ENCODE data around the gene NOXA1.

NOXA1 gene

DNA sequence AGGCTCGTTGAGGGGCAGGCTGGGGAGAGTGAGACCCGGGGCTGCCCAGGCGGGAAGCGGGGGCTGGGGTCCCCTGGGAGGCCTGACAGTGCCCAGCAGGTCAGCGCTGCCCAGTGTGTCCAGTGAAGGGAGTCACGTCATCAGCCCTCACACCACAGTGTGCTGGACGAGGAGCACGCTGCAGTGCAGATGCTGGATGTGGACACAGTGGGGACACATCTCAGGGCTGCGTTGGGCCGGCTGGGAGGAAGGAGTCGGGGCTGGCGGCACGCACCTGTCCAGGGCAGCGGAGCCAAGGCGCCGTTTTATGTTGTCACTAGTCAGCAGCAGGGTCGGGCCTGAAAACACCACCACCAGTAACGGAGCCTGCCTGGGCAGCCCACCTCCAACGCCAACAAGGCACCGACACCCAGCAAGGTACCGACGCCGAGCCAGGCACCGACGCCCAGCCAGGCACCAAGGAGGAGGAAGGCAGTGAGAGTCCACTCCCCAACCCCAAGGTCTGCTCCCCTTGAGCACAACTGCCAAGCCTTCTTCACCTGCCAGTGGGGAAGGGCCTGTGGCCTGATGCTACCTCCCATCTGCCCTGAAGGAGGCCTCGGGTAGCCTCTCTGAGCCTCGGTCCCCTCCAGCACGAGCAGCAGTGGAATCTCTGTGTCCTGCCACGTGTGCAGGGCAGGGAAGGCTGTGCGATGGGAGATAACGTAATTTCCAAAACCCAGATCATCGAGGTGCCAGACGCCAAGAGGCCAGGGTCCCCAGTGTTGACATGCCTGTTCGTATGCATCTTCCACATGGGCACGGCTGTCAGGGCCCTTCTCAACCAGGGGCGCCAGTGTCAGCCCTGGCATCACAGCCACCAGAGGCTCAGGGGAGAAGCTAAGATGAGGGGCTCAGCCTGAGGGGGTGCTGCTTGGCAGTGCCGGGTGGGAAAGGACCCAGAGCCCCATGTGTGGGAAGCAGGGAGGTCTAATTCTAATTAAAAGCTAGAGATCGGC lies 57.8 kb downstream of the NOXA1 start:
- in situ Hi-C loops (cut with MboI; ENCODE audit: low sequenced_read_pairs): no loop called here

DNA sequence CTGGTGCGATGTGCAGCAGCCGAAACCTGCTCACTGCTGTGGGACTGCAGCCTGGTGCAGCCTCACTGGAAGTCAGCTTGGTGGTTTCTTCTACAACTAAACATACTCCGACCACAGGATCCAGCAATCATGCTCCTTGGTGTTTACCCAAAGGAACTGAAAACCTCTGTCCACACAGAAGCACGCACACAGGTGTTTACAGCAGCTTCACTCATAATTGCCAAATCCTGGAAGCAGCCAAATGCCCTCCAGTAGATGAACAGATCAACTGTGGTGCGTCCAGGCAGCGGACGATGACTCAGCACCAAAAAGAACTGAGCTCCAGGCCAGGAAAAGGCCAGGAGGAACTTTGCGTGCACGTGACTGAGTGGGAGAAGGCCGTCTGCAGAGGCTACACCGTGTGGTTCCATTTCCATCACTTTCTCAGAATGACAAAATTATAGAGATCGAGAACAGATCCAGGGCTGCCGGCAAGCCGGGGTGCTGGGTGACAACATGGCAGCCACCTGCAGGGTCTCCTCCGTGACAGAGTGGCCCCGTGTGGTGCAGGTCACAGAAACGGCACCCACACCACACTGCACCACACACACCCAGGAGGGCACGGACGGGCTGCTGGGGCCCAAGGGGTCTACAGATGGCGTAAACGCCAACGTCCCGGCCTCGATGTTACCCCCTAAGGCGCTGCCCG lies 59.0 kb downstream of the NOXA1 start:
- in situ Hi-C loops (cut with MboI; ENCODE audit: low sequenced_read_pairs): no loop called here

All from hTERT RPE-1 (cell line).